Sigmoid colon (tissue), 4 donors: ENCODE measurements around the gene TMEM127.

Experiments
- EP300 ChIP-seq, 4 donors: sonication (generic); formaldehyde crosslinking; IDR thresholded peaks; one replicate each; pipeline ENCODE4 v1.6.1; 2017; ENCODE audit warnings: antibody characterized with exemption in 4 of 4
- POLR2A ChIP-seq, 2 donors: fragments of 450-650 bp; IDR thresholded peaks; one replicate each; pipeline ENCODE4 v1.6.1; 2016; ENCODE audit warnings: antibody characterized with exemption in 2 of 2, mild to moderate bottlenecking in 2 of 2, moderate library complexity in 2 of 2
- TF ChIP-seq, protein P1 (sequence below), 4 experiments: fragments of 450-650 bp in 3 of 4; fragments of 200-600 bp in 1 of 4; IDR thresholded peaks; one replicate each; pipeline ENCODE4 v1.5.1; 2016 to 2019; ENCODE audit warnings: antibody characterized with exemption in 4 of 4, mild to moderate bottlenecking in 3 of 4, moderate library complexity in 2 of 4

DNA sequence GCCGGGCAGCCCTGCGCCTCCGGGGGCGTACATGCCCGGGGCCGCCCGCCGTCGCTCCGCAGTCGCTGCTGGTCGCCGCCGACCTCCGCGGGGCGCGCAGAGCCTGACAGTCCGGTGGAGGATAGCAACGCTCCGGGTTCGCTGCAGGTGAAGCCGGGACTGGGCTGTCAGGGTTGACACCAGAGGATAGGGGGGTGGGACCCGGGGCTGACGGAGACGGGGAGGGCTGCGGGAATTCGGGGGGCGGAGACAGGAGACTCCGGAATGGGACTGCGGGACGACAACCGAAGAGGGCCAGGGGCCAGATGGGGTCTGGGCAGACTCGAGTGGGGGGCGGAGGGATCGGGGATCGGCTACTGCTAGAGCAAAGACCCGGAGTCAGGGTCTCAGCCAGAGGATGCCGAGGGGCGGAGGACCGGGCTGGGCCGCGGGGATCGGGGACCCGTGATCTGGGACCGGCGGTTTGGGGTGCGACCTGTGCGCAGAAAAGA, 403 bp downstream of the TMEM127 start:
- TF ChIP-seq, protein P1, sequence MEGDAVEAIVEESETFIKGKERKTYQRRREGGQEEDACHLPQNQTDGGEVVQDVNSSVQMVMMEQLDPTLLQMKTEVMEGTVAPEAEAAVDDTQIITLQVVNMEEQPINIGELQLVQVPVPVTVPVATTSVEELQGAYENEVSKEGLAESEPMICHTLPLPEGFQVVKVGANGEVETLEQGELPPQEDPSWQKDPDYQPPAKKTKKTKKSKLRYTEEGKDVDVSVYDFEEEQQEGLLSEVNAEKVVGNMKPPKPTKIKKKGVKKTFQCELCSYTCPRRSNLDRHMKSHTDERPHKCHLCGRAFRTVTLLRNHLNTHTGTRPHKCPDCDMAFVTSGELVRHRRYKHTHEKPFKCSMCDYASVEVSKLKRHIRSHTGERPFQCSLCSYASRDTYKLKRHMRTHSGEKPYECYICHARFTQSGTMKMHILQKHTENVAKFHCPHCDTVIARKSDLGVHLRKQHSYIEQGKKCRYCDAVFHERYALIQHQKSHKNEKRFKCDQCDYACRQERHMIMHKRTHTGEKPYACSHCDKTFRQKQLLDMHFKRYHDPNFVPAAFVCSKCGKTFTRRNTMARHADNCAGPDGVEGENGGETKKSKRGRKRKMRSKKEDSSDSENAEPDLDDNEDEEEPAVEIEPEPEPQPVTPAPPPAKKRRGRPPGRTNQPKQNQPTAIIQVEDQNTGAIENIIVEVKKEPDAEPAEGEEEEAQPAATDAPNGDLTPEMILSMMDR (IDR thresholded peaks at IDR 0.05): no peak
- TF ChIP-seq POLR2A (IDR thresholded peaks at IDR 0.05) (no peak), EP300 (IDR thresholded peaks at IDR 0.05) (no peak)
